ENCODE measurements around the gene NDUFAF7.
"Not testable (repeated sequence)": the region's sequence is repeated elsewhere in the genome, so short reads cannot be mapped to it uniquely, and the experiment has no call there.

NDUFAF7 gene

DNA sequence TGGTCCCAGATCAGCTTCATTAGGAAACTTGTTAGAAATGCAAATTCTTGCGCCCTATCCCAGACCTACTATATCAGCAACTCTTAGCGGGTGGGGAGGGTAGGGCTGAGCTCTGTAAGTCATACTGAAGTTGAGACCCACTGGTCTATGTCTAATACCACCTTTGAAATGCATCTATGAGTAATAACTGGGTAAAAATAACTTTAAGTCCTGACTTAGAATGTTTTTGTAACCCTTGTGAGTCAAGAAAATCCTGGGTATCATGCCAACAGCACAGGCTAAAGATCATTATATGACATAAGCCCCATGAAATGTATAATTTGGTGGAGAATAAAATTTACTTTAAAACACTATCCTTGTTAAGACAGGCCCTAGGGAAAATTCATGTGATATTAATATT lies 51.7 kb downstream of the NDUFAF7 start:
- no peak for DNase-seq

DNA sequence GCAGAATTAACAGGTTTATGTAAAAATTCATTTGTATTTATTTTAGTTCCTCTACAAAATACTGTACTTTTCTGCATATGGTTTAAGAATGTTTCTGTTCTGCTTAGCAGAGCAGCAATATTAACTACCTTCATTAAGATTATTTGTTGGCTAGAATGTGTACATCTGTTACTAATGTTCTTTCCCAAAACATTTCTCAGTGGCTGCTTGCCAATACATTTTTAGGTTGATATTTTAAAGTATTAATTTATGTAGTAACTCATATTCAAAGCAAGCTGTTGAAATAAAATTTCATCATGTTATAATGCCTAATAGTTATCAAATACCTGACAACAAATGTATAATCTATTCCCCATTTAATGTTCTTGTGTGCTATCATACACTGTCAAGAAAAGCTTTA lies 52.9 kb downstream of the NDUFAF7 start:
- no peak for DNase-seq

DNA sequence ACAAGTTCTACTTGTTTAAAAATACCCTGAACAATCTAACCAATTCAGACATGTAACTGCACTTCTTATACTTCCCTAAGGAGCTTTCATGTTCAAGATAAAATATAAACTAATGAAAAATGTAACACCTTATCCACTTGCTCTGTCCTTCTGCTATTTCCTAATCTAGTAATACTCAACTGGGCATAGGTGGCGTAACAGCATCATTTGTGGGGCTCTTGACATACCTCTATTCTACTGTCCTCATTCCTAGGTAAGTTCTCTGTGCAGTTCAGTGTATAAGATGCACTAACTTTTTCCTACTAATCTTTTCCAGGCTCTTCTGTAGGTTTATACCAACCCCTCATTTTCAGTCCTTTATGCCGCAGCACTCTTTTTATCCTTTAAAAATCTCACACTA lies 56.5 kb downstream of the NDUFAF7 start:
- no peak for DNase-seq

DNA sequence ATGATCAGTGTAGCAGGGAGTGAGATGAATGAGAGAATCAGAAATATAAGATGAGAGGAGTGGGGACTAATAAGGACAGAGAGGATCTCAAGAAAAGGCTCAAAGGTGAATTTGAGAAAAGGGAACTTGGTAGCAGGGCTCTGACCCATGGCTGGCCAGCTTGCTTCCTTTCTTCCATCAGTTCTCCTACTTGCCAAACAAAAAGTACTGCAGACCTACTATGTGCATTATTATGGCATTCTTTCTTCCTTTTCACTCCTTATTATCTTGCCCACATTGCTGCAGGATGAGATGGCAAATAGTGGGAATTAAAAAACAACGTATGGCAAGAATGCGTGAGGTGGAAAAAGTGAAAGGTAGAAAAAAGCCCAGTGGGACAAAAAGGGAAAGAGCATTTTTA lies 60.2 kb downstream of the NDUFAF7 start:
- no peak for DNase-seq

GRCh38 chr2:37294858-37295257 lies 63.4 kb downstream of the NDUFAF7 start:
- DNase-seq: not testable (repeated sequence)

DNA sequence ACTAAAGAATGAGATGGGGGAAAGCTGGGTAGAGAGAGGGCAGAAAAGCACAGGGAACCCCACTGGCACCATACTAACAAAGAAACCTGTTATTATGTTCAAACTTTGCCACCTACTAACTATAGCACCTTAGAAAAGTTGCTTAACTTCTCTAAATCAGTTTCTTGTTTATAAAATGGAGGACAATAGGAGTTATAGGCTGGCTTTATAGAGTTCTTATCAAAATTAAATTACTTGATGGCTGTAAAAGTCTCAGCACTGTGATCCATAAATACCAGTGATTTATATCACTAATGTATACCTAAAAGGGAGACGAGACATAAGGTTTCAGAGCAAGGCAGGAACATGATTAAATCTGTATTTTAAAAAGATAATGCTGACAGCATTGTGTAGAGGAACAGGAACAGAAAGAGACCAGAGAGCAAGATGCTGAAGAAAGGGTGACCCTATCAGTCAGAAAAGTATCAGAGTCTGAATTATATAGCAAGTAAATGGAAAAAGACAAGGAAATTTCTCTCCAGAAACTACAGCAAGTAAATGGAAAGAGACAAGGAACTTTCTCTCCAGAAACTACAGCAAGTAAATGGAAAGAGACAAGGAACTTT lies 64.1 kb downstream of the NDUFAF7 start:
- DNase-seq: no peak

- DNase-seq: no peak
Measured at GRCh38 chr2:37297632-37298031, 66.2 kb downstream of the NDUFAF7 start.

Measured in stimulated activated CD4-positive, alpha-beta T cell treated with anti-CD3 and anti-CD28 coated beads, Interleukin-12 subunit alpha, Interleukin-12 subunit beta, amount 100 ng/mL, for 4 hours (primary cell).